MM.1S (cell line): ENCODE measurements around the gene ZNF224.

Experiments
- DNase-seq: peaks from one replicate; pipeline ENCODE4 v3.0.0-alpha.2; 2015
- H2AFZ ChIP-seq: fragments of 300-600 bp; sonication (generic); 2 replicates; pipeline ENCODE4 v1.6.0; 2016; ENCODE audit warnings: antibody characterized with exemption, low read length
- H3F3A ChIP-seq: fragments of 300-600 bp; sonication (generic); 2 replicates; pipeline ENCODE4 v1.6.1; 2016; ENCODE audit warnings: mild to moderate bottlenecking, antibody characterized with exemption, low read length, moderate library complexity, mixed read lengths; ENCODE audit not compliant: insufficient read depth
- H3K27ac ChIP-seq: fragments of 300-600 bp; sonication (generic); 2 replicates; pipeline ENCODE4 v1.5.1; 2016; ENCODE audit warnings: mild to moderate bottlenecking, low read length
- H3K27me3 ChIP-seq: fragments of 300-600 bp; sonication (generic); replicated peaks from 2 replicates; pipeline ENCODE4 v1.6.0; 2016; ENCODE audit warnings: low read length; ENCODE audit not compliant: insufficient read depth
- H3K36me3 ChIP-seq: fragments of 300-600 bp; sonication (generic); replicated peaks from 2 replicates; pipeline ENCODE4 v1.6.1; 2016; ENCODE audit warnings: mild to moderate bottlenecking, low read length, mixed read lengths; ENCODE audit not compliant: insufficient read depth
- H3K4me1 ChIP-seq: fragments of 300-600 bp; sonication (generic); 2 replicates; pipeline ENCODE4 v1.6.1; 2016; ENCODE audit warnings: low read length, mixed read lengths
- H3K4me2 ChIP-seq: fragments of 300-600 bp; sonication (generic); 2 replicates; pipeline ENCODE4 v1.6.0; 2016; ENCODE audit warnings: low read depth, low read length
- H3K4me3 ChIP-seq: fragments of 300-600 bp; sonication (generic); 2 replicates; pipeline ENCODE4 v1.5.1; 2016; ENCODE audit warnings: low read length, mixed read lengths
- H3K79me2 ChIP-seq: fragments of 300-600 bp; sonication (generic); 2 replicates; pipeline ENCODE4 v1.6.1; 2016; ENCODE audit warnings: mixed run types, low read length, mixed read lengths
- H3K9ac ChIP-seq: fragments of 300-600 bp; sonication (generic); 2 replicates; pipeline ENCODE4 v1.6.1; 2016; ENCODE audit warnings: low read length, mixed read lengths
- H3K9me2 ChIP-seq: fragments of 300-600 bp; sonication (generic); replicated peaks from 2 replicates; pipeline ENCODE4 v1.6.1; 2016; ENCODE audit warnings: mild to moderate bottlenecking, low read length, mixed read lengths; ENCODE audit not compliant: insufficient read depth
- H3K9me3 ChIP-seq: fragments of 300-600 bp; sonication (generic); replicated peaks from 2 replicates; pipeline ENCODE4 v1.6.1; 2016; ENCODE audit warnings: mild to moderate bottlenecking, low read length, mixed read lengths; ENCODE audit not compliant: insufficient read depth
- H4K20me1 ChIP-seq: fragments of 300-600 bp; sonication (generic); 2 replicates; pipeline ENCODE4 v1.6.1; 2016; ENCODE audit warnings: mild to moderate bottlenecking, low read length, moderate library complexity, mixed read lengths; ENCODE audit not compliant: insufficient read depth
- CTCF ChIP-seq: fragments of 300-600 bp; sonication (generic); IDR thresholded peaks from 2 replicates; pipeline ENCODE4 v1.5.1; 2016; ENCODE audit warnings: antibody characterized with exemption, low read length, mixed read lengths
- EZH2 ChIP-seq: fragments of 300-600 bp; sonication (generic); optimal IDR thresholded peaks from 2 replicates; pipeline ENCODE3; 2017; ENCODE audit warnings: low read depth, mild to moderate bottlenecking, antibody characterized with exemption, low read length, mixed read lengths
- EZH2phosphoT487 ChIP-seq: fragments of 300-600 bp; sonication (generic); IDR thresholded peaks from 2 replicates; pipeline ENCODE4 v1.6.1; 2018; ENCODE audit warnings: antibody characterized with exemption, low read length

Gene ZNF224

GRCh38 chr19:44093931-44094765, at the start of gene ZNF224:
Gene ZNF224 (plus strand): TSS chr19:44094361. CDS start chr19:44097874, 3,513 bp downstream.
- Histone ChIP-seq H4K20me1 (no peaks in the 10 kb centered on the region), H3K9me2 (no peaks in the 10 kb centered on the region), H2AFZ (peak within 1 kb of the TSS; percentile 96), H3K9ac (peak within 1 kb of the TSS; percentile 68), H3K79me2 (peaks cover 20% of the 10 kb centered on the region), H3F3A (0 out of 2 replicates have a peak, but pooled peaks cover 3% of the 10 kb centered on the region), H3K27me3 (no peaks in the 10 kb centered on the region), H3K27ac (peak within 1 kb of the TSS; percentile 16; the same call in 1 of the 2 replicates), H3K4me2 (peak within 1 kb of the TSS; percentile 64), H3K4me3 (peak within 1 kb of the TSS; percentile 81), H3K4me1 (no peaks in the 10 kb centered on the region), H3K36me3 (no peaks in the 10 kb centered on the region; the same call in 1 of the 2 replicates), H3K9me3 (no peaks in the 10 kb centered on the region)
- DNase-seq, result peak; percentile 92
- TF ChIP-seq EZH2phosphoT487 (no peak), CTCF (no peak), EZH2 (no peak)

GRCh38 chr19:44050740-44051649, 43.2 kb upstream of the ZNF224 start:
- Histone ChIP-seq H3F3A (no peaks in the 10 kb centered on the region), H3K4me1 (no peaks in the 10 kb centered on the region), H2AFZ (peak overlapping the region; percentile 51), H3K4me3 (peak overlapping the region; percentile 47; the same call in 1 of the 2 replicates), H3K4me2 (peak overlapping the region; percentile 36; the same call in 1 of the 2 replicates), H3K27me3 (no peaks in the 10 kb centered on the region), H3K79me2 (no peaks in the 10 kb centered on the region), H3K9ac (no peak overlapping the region), H4K20me1 (no peaks in the 10 kb centered on the region), H3K9me3 (no peaks in the 10 kb centered on the region), H3K9me2 (no peaks in the 10 kb centered on the region), H3K36me3 (no peaks in the 10 kb centered on the region), H3K27ac (no peak overlapping the region)
- DNase-seq, result no peak
- TF ChIP-seq EZH2phosphoT487 (no peak), EZH2 (no peak), CTCF (no peak)

GRCh38 chr19:44051650-44052402, 42.3 kb upstream of the ZNF224 start, which contains the start of gene ZNF223:
Gene ZNF223 (plus strand): TSS chr19:44052036. CDS start chr19:44055177, 3,141 bp downstream.
- Histone ChIP-seq H3F3A (no peaks in the 10 kb centered on the region), H3K9ac (no peak within 1 kb of the TSS), H2AFZ (peak within 1 kb of the TSS; percentile 51), H3K36me3 (no peaks in the 10 kb centered on the region), H3K79me2 (no peaks in the 10 kb centered on the region), H3K9me3 (no peaks in the 10 kb centered on the region), H3K4me3 (peak within 1 kb of the TSS; percentile 47), H3K27me3 (no peaks in the 10 kb centered on the region), H4K20me1 (no peaks in the 10 kb centered on the region), H3K9me2 (no peaks in the 10 kb centered on the region), H3K4me1 (no peaks in the 10 kb centered on the region), H3K27ac (no peak within 1 kb of the TSS), H3K4me2 (peak within 1 kb of the TSS; percentile 36; the same call in 1 of the 2 replicates)
- TF ChIP-seq EZH2phosphoT487 (no peak), CTCF (no peak), EZH2 (no peak)
- DNase-seq, result no peak
